CD4-positive, CD25-positive, alpha-beta regulatory T cell (primary cell): ENCODE results near the gene TIMM17B. TPM values are rescaled to one million over a fixed set of nuclear protein-coding genes. Genes with fewer than 3 reads are reported as not detected.
A peak's percentile ranks its signal among the peaks of the same experiment; 100 is the strongest.

Source experiments
- ATAC-seq, 2 donors: fragments of 150-1000 bp; cut with Tn5 transposase; one replicate each; pipeline ENCODE4 v1.10.0; 2021; ENCODE audit warnings: low read depth in 2 of 2, moderate number of reproducible peaks in 2 of 2, moderate library complexity in 1 of 2
- DNase-seq, 3 donors: peaks; one replicate each; pipeline versions ENCODE4 v3.0.0 to v3.0.0-alpha.2; 2012 to 2022; ENCODE audit warnings: mixed read lengths in 1 of 3
- H3K27ac ChIP-seq: one replicate; pipeline ENCODE4 v1.7.0; 2013; ENCODE audit warnings: mild to moderate bottlenecking, low read length; ENCODE audit not compliant: insufficient read depth, poor library complexity, severe bottlenecking
- H3K27me3 ChIP-seq: one replicate; pipeline ENCODE4 v1.7.0; 2013; ENCODE audit warnings: low read length; ENCODE audit not compliant: control insufficient read depth, insufficient read depth
- H3K36me3 ChIP-seq: one replicate; pipeline ENCODE4 v1.7.0; 2013; ENCODE audit warnings: mild to moderate bottlenecking, low read length, moderate library complexity; ENCODE audit not compliant: control insufficient read depth, insufficient read depth
- H3K4me1 ChIP-seq: 2 replicates; pipeline ENCODE4 v1.7.0; 2013; ENCODE audit warnings: mild to moderate bottlenecking, low read length; ENCODE audit not compliant: insufficient read depth, control insufficient read depth, poor library complexity, severe bottlenecking
- H3K4me3 ChIP-seq: one replicate; pipeline ENCODE4 v1.7.0; 2013; ENCODE audit warnings: low read depth, mild to moderate bottlenecking, low read length, moderate library complexity
- H3K9me3 ChIP-seq, 2 experiments: 1 replicate in 1 of 2; 2 replicates in 1 of 2; pipeline ENCODE4 v1.7.0; 2013; ENCODE audit warnings: low read length in 2 of 2, mild to moderate bottlenecking in 1 of 2, moderate library complexity in 1 of 2; ENCODE audit not compliant: control insufficient read depth in 2 of 2
- H3K27ac Mint-ChIP-seq, 3 donors: one replicate each; pipeline ENCODE4 v1.8.0; 2020 to 2022; ENCODE audit warnings: mild to moderate bottlenecking in 3 of 3, mixed read lengths in 3 of 3, moderate library complexity in 2 of 3
- H3K27me3 Mint-ChIP-seq: one replicate; pipeline ENCODE4 v1.8.0; 2022; ENCODE audit warnings: mild to moderate bottlenecking, mixed read lengths
- H3K36me3 Mint-ChIP-seq: one replicate; pipeline ENCODE4 v1.8.0; 2020; ENCODE audit warnings: mixed read lengths
- H3K4me1 Mint-ChIP-seq, 4 donors: one replicate each; pipeline ENCODE4 v1.8.0; 2020 to 2022; ENCODE audit warnings: mixed read lengths in 4 of 4, mild to moderate bottlenecking in 1 of 4
- H3K4me3 Mint-ChIP-seq, 4 donors: one replicate each; pipeline ENCODE4 v1.8.0; 2020 to 2022; ENCODE audit warnings: mild to moderate bottlenecking in 4 of 4, mixed read lengths in 4 of 4, moderate library complexity in 3 of 4
- H3K9me3 Mint-ChIP-seq, 7 donors: one replicate each; pipeline ENCODE4 v1.8.0; 2020 to 2022; ENCODE audit warnings: mixed read lengths in 7 of 7, mild to moderate bottlenecking in 3 of 7, moderate library complexity in 2 of 7
- polyA plus RNA-seq, 4 donors: library from polyadenylated mRNA; unstranded; fragments of 300-500 nt; fragmentation: Illumina TruSeq; gene quantifications; one replicate each; pipeline ENCODE4 v1.2.3, GENCODE V29; 2021
- total RNA-seq: library from RNA; stranded (reverse); gene quantifications from one replicate; pipeline ENCODE4 v1.2.3, GENCODE V29; 2022

The TIMM17B gene
- total and polyA plus RNA-seq, 5 donors from 2014 or later: 31.4 to 65.1 (median 52.4) TPM

DNA sequence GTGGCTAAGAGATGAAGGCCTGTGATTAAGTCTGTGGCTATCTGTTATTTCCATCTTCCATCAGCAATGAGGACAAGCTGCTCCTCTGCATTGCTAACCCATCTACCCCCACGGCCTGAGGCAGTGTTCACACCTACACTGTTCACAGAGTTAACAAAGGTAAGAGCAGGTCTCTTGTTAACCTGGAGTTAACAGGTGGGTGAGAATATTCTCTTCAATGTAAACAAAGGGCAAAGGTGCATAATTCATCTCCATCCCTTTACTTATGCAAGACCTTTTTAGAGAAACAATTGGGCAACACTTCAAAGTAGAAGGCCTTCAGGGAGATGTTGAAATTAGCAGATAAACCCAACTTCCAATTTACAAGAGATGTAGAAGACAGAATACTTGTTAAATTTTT lies 11.0 kb upstream of the TIMM17B start:
- Histone ChIP-seq H3K4me3 (no peak overlapping the region), H3K9me3 (no peaks in the 10 kb centered on the region), H3K4me1 (peaks cover 10% of the 10 kb centered on the region), H3K27ac (no peak overlapping the region), H3K27me3 (no peaks in the 10 kb centered on the region), H3K36me3 (peaks cover 19% of the 10 kb centered on the region)
- DNase-seq (no peak), ATAC-seq (no peak)
- H3K27ac Mint-ChIP-seq: peak overlapping the region in 2 of 3 donors; percentile 56 to 70
- H3K36me3 Mint-ChIP-seq: peaks cover 22% of the 10 kb centered on the region
- H3K4me3 Mint-ChIP-seq: peak overlapping the region in 1 of 4 donors; percentile 23
- H3K9me3 Mint-ChIP-seq: peaks cover 0 to 2% (median 0%) of the 10 kb centered on the region in 7 donors
- peaks cover 0 to 36% (median 17%) of the 10 kb centered on the region in 4 donors for H3K4me1 Mint-ChIP-seq
- peaks cover 11% of the 10 kb centered on the region for H3K27me3 Mint-ChIP-seq

GRCh38 chrX:48905090-48905790 lies 7.7 kb upstream of the TIMM17B start:
- no peak for DNase-seq
- Histone ChIP-seq H3K4me3 (no peak overlapping the region), H3K9me3 (no peaks in the 10 kb centered on the region), H3K27ac (no peak overlapping the region), H3K36me3 (peaks cover 32% of the 10 kb centered on the region), H3K27me3 (no peaks in the 10 kb centered on the region), H3K4me1 (no peaks in the 10 kb centered on the region)
- no peak overlapping the region for H3K27ac Mint-ChIP-seq
- no peaks in the 10 kb centered on the region for H3K27me3 Mint-ChIP-seq
- no peak for ATAC-seq
- H3K4me1 Mint-ChIP-seq: peaks cover 0 to 11% (median 3%) of the 10 kb centered on the region in 4 donors
- peak overlapping the region in 1 of 4 donors; percentile 38 for H3K4me3 Mint-ChIP-seq
- H3K9me3 Mint-ChIP-seq: peaks cover 0 to 2% (median 0%) of the 10 kb centered on the region in 7 donors
- H3K36me3 Mint-ChIP-seq: peaks cover 20% of the 10 kb centered on the region

DNA sequence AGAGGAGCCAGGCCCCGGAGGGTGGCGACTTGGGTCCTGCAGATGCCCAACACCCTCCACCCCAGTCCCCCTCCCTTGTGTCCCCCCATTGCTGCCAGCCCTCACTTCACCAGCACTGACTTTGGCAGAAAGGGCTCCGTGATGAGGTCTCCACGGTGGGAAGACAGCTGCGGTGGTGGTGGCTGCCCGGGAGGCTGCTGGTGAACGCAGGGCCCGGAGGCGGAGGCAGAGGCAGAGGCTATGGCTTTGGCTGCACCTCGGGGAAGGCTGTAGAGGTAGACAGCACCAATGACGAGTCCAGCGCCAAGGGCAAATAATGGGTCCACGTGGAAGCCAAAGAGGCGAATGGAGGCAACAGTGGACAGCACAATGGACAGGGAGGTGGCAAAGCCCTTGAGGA lies 7.1 kb upstream of the TIMM17B start:
- Mint-ChIP-seq H3K36me3 (peaks cover 20% of the 10 kb centered on the region), H3K27me3 (no peaks in the 10 kb centered on the region), H3K9me3 (peaks cover 0 to 2% (median 0%) of the 10 kb centered on the region in 7 donors), H3K4me1 (peaks cover 0 to 13% (median 3%) of the 10 kb centered on the region in 4 donors), H3K4me3 (no peak overlapping the region), H3K27ac (peak overlapping the region in 1 of 3 donors; percentile 86)
- no peaks in the 10 kb centered on the region for H3K27me3 ChIP-seq
- H3K27ac ChIP-seq: no peak overlapping the region
- DNase-seq: no peak
- no peak for ATAC-seq
- no peaks in the 10 kb centered on the region for H3K9me3 ChIP-seq
- H3K4me3 ChIP-seq: no peak overlapping the region
- H3K4me1 ChIP-seq: peaks cover 2% of the 10 kb centered on the region
- H3K36me3 ChIP-seq: peaks cover 32% of the 10 kb centered on the region

GRCh38 chrX:48904180-48904579 lies 6.6 kb upstream of the TIMM17B start:
- ATAC-seq: no peak
- Mint-ChIP-seq H3K9me3 (peaks cover 0 to 2% (median 0%) of the 10 kb centered on the region in 7 donors), H3K27me3 (no peaks in the 10 kb centered on the region)

DNA sequence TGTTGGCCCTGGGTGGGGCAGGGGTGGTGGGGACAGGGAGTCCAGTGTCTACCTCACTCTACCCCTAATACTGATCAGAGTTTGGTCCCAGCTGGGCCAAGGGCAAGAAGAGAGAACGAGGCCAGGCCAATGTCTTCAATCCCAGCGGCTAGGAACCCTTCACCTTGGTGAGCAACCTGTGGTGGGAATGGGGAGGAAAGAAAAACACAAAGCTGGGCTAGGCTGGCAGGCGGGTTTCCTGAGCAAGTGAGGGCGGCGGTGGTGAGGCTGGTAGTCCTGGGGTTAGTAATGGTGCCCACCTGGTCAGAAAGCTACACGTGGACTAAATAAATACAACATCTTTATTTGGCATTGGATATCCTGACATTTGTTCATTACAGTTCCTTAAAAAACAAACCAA lies 5.7 kb upstream of the TIMM17B start:
- peaks cover 36% of the 10 kb centered on the region for H3K36me3 ChIP-seq
- no peak for ATAC-seq
- H3K27me3 ChIP-seq: no peaks in the 10 kb centered on the region
- Mint-ChIP-seq H3K27ac (peak overlapping the region in 1 of 3 donors; percentile 43), H3K4me3 (peak overlapping the region in 1 of 4 donors; percentile 53), H3K4me1 (peaks cover 0 to 17% (median 3%) of the 10 kb centered on the region in 4 donors), H3K27me3 (no peaks in the 10 kb centered on the region), H3K9me3 (peaks cover 0 to 2% (median 0%) of the 10 kb centered on the region in 7 donors), H3K36me3 (peaks cover 15% of the 10 kb centered on the region)
- H3K27ac ChIP-seq: no peak overlapping the region
- DNase-seq: no peak
- H3K9me3 ChIP-seq: no peaks in the 10 kb centered on the region
- H3K4me1 ChIP-seq: peaks cover 10% of the 10 kb centered on the region
- no peak overlapping the region for H3K4me3 ChIP-seq

More at GRCh38 chrX:48904180-48904579, 6.6 kb upstream of the TIMM17B start:
- no peak overlapping the region for H3K4me3 ChIP-seq
- H3K4me1 ChIP-seq: peaks cover 6% of the 10 kb centered on the region
- no peaks in the 10 kb centered on the region for H3K27me3 ChIP-seq
- no peak overlapping the region for H3K27ac Mint-ChIP-seq
- no peak for DNase-seq
- H3K9me3 ChIP-seq: no peaks in the 10 kb centered on the region
- peak overlapping the region in 1 of 4 donors; percentile 53 for H3K4me3 Mint-ChIP-seq
- H3K36me3 Mint-ChIP-seq: peaks cover 20% of the 10 kb centered on the region
- no peak overlapping the region for H3K27ac ChIP-seq
- peaks cover 36% of the 10 kb centered on the region for H3K36me3 ChIP-seq
- peaks cover 0 to 16% (median 3%) of the 10 kb centered on the region in 4 donors for H3K4me1 Mint-ChIP-seq

- H3K27me3 ChIP-seq: no peaks in the 10 kb centered on the region
- Mint-ChIP-seq H3K4me3 (no peak overlapping the region), H3K4me1 (peaks cover 0 to 22% (median 3%) of the 10 kb centered on the region in 4 donors), H3K27me3 (no peaks in the 10 kb centered on the region), H3K27ac (peak overlapping the region in 2 of 3 donors; percentile 36 to 68), H3K9me3 (no peaks in the 10 kb centered on the region), H3K36me3 (peaks cover 15% of the 10 kb centered on the region)
- no peak overlapping the region for H3K27ac ChIP-seq
- H3K36me3 ChIP-seq: peaks cover 36% of the 10 kb centered on the region
- no peak for DNase-seq
- H3K4me3 ChIP-seq: no peak overlapping the region
- H3K4me1 ChIP-seq: peaks cover 10% of the 10 kb centered on the region
- H3K9me3 ChIP-seq: no peaks in the 10 kb centered on the region
- no peak for ATAC-seq
These were observed 5.2 kb upstream of the TIMM17B start for GRCh38 chrX:48902776-48903175.

DNA sequence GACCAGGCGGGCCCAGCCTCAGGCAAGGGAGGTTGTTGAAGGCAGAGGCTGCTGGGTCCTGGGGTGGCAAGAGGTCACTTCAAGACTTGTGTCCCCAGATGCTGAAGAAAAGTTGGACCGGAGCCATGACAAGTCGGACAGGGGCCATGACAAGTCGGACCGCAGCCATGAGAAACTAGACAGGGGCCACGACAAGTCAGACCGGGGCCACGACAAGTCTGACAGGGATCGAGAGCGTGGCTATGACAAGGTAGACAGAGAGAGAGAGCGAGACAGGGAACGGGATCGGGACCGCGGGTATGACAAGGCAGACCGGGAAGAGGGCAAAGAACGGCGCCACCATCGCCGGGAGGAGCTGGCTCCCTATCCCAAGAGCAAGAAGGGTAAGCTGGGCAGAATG lies 4.6 kb upstream of the TIMM17B start:
- Mint-ChIP-seq H3K27ac (peak overlapping the region in 2 of 3 donors; percentile 26 to 68), H3K27me3 (no peaks in the 10 kb centered on the region), H3K36me3 (peaks cover 15% of the 10 kb centered on the region), H3K9me3 (no peaks in the 10 kb centered on the region), H3K4me1 (peaks cover 0 to 27% (median 3%) of the 10 kb centered on the region in 4 donors), H3K4me3 (no peak overlapping the region)
- ATAC-seq: no peak
- no peak for DNase-seq
- Histone ChIP-seq H3K27me3 (no peaks in the 10 kb centered on the region), H3K4me3 (no peak overlapping the region), H3K4me1 (peaks cover 10% of the 10 kb centered on the region), H3K9me3 (no peaks in the 10 kb centered on the region), H3K36me3 (peaks cover 36% of the 10 kb centered on the region), H3K27ac (no peak overlapping the region)

DNA sequence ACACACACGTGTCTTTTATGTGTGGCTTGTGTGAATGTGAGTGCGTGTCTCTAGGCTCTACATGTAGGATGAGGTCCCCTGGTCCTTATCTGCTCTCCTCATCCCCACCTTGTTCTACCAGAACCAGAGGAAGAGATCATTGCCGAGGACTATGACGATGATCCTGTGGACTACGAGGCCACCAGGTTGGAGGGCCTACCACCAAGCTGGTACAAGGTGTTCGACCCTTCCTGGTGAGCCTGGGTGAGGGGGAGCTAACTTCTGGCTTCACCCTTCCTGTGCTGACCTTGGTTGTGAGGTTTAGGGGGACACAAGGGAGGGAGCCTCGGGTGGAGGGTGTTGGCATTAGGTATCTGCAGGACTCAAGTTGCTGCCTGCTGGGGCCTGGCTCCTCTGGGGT lies 3.5 kb upstream of the TIMM17B start:
- H3K4me3 ChIP-seq: no peak overlapping the region
- no peak overlapping the region for H3K27ac ChIP-seq
- no peaks in the 10 kb centered on the region for H3K27me3 Mint-ChIP-seq
- H3K36me3 ChIP-seq: peaks cover 36% of the 10 kb centered on the region
- H3K4me1 Mint-ChIP-seq: peaks cover 0 to 37% (median 4%) of the 10 kb centered on the region in 4 donors
- no peak overlapping the region for H3K27ac Mint-ChIP-seq
- DNase-seq: no peak
- H3K4me1 ChIP-seq: peaks cover 19% of the 10 kb centered on the region
- no peaks in the 10 kb centered on the region for H3K9me3 ChIP-seq
- no peaks in the 10 kb centered on the region for H3K27me3 ChIP-seq
- no peaks in the 10 kb centered on the region for H3K9me3 Mint-ChIP-seq
- no peak for ATAC-seq
- no peak overlapping the region for H3K4me3 Mint-ChIP-seq
- peaks cover 15% of the 10 kb centered on the region for H3K36me3 Mint-ChIP-seq
